ENCODE results near the gene SLC12A8.

Gene SLC12A8

GRCh38 chr3:125050488-125051090 lies 162.0 kb downstream of the SLC12A8 start:
- DNase-seq = no peak

- no peak for DNase-seq
Observed at GRCh38 chr3:125048282-125048681, 164.3 kb downstream of the SLC12A8 start.

DNA sequence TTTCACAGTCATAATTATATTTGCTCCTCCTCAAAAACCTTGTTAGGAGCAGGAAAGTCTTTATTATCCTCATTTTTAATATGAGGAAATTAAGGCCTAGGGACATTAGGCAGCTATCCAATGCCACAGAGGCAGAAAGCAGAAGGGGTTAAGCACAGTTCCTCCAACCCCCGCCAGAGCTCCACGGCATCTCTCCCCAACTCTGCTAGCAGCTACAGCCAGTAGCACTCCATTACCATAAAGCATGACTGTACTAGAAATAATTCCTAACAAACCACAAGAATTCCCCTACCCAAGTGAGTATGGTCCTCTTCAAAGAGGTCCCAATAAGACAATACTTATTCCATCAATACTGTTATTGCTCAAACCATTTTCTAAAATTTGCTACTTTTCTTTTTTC lies 166.6 kb downstream of the SLC12A8 start:
- DNase-seq = no peak

DNA sequence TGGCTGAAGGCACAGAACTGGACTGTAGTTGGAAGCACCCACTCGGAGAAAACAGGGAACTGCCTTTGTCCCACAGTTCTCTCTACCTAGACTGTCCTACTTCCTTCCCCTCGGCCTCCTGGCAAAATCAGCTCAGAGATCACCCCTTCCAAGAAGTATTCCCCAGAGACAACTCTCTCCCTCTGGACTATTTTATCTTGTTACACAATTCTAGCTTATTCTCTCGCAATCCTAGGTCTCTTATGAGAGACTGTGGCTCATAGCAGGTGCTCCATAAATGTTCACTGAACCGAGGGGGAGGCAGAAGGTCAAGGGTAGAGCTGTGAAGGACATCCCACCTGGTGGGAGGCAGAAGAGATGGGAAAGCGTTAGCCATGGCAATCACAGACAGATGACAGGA lies 167.4 kb downstream of the SLC12A8 start:
- DNase-seq = no peak

- DNase-seq = no peak
Observed at GRCh38 chr3:125043599-125044151, 168.9 kb downstream of the SLC12A8 start.

GRCh38 chr3:125042725-125043406 lies 169.7 kb downstream of the SLC12A8 start:
- DNase-seq = no peak

- no peak for DNase-seq
Observed at GRCh38 chr3:125039131-125040100, 173.1 kb downstream of the SLC12A8 start.

DNA sequence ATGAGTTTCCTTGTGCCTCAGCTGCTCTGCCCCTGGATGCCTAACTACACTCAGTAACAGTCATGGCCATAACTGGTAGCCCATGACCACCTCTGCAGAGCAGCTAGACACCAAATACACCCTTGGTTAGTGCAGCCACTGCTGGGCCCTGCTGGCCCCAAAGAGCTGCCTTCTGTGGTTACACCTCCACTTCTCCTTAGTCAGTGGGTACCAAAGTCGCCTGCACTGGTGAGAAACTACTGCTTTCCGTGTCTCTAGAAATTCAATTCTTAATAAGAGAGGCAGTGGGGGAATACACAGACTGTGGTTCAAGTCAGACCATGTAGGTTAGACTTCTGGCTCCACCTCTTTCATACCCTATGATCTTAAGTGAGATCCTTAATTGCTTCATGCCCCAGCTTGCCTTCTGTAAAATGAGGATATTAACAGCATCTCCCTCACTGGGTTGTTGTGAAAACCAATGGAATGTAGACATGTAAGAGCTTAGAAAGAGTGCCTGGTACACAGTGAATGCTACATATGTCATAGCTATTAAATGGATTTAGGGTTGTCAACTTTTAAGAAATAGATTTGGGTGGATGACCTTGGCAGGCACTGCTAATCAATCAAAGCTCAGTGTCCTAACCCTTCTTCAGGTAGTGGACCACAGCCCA lies 174.9 kb downstream of the SLC12A8 start:
- no peak for DNase-seq

DNA sequence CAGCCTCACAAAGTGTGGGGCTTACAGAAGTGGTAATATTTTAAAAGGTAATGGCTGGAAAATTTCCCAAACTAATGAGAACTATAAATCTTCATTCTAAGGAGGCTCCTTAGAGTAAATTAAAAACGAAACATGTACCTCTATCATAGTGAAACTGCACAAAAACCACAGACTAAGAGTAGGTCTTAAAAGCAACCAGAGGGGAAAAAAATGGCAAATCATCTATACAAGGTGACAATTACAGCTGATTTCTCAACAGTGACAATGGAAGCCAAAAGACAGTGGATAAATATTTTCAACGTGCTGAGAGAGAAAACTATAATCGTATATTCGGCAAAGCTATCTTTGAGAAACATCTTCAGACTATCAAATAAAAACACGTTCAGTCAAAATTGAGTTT lies 177.3 kb downstream of the SLC12A8 start:
- DNase-seq = no peak

DNA sequence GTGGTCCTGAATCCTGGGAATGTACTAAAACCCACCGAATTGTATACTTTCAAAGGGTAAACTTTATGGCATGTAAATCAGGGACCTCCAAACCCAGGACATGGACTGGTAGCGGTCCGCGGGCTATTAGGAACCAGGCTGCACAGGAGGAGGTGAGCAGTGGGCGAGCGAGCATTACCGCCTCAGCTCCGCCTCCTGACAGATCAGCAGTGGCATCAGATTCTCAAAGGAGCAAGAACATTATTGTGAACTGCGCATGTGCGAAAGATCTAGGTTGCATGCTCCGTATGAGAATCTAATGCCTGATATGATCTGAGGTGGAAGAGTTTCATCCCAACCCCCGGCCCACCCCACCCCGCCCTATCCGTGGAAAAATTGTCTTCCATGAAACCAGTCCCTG lies 178.9 kb downstream of the SLC12A8 start:
- no peak for DNase-seq

GRCh38 chr3:125033135-125033534 lies 179.4 kb downstream of the SLC12A8 start:
- no peak for DNase-seq

DNA sequence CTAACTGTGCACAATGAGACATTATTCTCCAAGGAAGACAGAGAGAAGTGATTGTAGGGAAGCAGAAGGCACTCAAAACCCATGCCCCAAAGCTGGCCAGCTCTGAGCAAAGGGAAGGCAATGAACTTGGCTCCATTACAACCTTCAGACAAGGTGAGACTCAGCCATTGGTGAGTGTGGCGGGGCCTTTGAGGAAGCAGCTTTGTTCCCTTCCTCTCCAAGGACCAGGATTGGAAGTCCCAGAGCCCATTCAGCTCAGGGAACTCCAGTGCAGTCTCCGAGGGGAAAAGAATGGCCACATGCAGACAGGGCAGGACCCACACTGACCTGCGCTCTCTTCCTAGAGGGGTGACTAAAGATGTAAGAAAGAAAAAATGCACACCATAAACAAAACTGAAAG lies 179.9 kb downstream of the SLC12A8 start:
- no peak for DNase-seq

Data from hematopoietic multipotent progenitor cell treated with erythropoietin and hydrocortisone succinate and interleukin-3 and kit ligand, for 4 days (in vitro differentiated cells).